Testis (tissue), 2 donors: ENCODE measurements around the gene SOCS2.

Experiments used
- CTCF ChIP-seq, 3 experiments: fragments of 450-650 bp in 2 of 3; fragments of 200-600 bp in 1 of 3; sonication (generic) in 1 of 3; IDR thresholded peaks; one replicate each; pipeline ENCODE4 v1.5.1; 2016 to 2019; ENCODE audit warnings: antibody characterized with exemption in 3 of 3, mild to moderate bottlenecking in 2 of 3, moderate library complexity in 1 of 3
- POLR2A ChIP-seq: fragments of 450-650 bp; IDR thresholded peaks from one replicate; pipeline ENCODE4 v1.6.1; 2017; ENCODE audit warnings: antibody characterized with exemption, mild to moderate bottlenecking, moderate library complexity

GRCh38 chr12:93621986-93622385, 49.5 kb downstream of the SOCS2 start:
- TF ChIP-seq CTCF (IDR thresholded peaks at IDR 0.05): no peak
- TF ChIP-seq POLR2A: no peak
